PC-9 (cell line): Measurements from ENCODE around the gene COX5A.

Source experiments
- CTCF ChIP-seq: fragments of 200-600 bp; sonication (generic); conservative IDR thresholded peaks from 2 replicates; pipeline ENCODE4 v1.6.1; 2017; ENCODE audit warnings: mixed run types, antibody characterized with exemption, mild to moderate bottlenecking, moderate library complexity
- EZH2 ChIP-seq: fragments of 200-600 bp; sonication (generic); IDR thresholded peaks from 2 replicates; pipeline ENCODE4 v1.8.0; 2017; ENCODE audit warnings: antibody characterized with exemption, low read depth

- TF ChIP-seq CTCF (no peak), EZH2 (no peak)
Observed at GRCh38 chr15:74906067-74906449, 31.8 kb downstream of the COX5A start.
